GM12878 (cell line): Measurements from ENCODE around the gene AHNAK. TPM values are rescaled to one million over a fixed set of nuclear protein-coding genes. Genes with fewer than 3 reads are reported as not detected.

Experiments
- ATAC-seq: fragments of 200-7000 bp; cut with Tn5 transposase; 3 replicates; pipeline ENCODE4 v1.9.1; 2020; ENCODE audit warnings: mild to moderate bottlenecking, moderate library complexity
- BruUV-seq: library from RNA; stranded (reverse); fragments of 400-500 nt; replicated peaks from 2 replicates; lab custom pipeline; 2021; lab: Mats Ljungman, UMichigan
- CTCF ChIA-PET: fragments of 300-600 bp; sonication (Branson Sonifier 250); formaldehyde crosslinking; extraction: SDS; loops from one replicate; lab custom pipeline; 2021; ENCODE audit warnings: inconsistent platforms; lab: Yijun Ruan, JAX
- POLR2A ChIA-PET: fragments of 350-600 bp; formaldehyde crosslinking; extraction: SDS; loops from one replicate; lab custom pipeline; 2021; ENCODE audit warnings: inconsistent platforms; lab: Charles Lee
- RAD21 ChIA-PET: fragments of 300-600 bp; sonication (Branson Sonifier 250); formaldehyde crosslinking; loops from one replicate; lab custom pipeline; 2023; ENCODE audit warnings: antibody characterized with exemption; ENCODE audit not compliant: unreplicated experiment; lab: Charles Lee
- SMC1A ChIA-PET: fragments of 300-600 bp; sonication (Branson Sonifier 250); formaldehyde crosslinking; loops from one replicate; lab custom pipeline; 2023; ENCODE audit not compliant: unreplicated experiment, uncharacterized antibody; lab: Charles Lee
- DNase-seq: peaks from one replicate; pipeline ENCODE4 v3.0.0-alpha.2; 2011; ENCODE audit warnings: low read depth, low spot score
- FAIRE-seq: peaks from 3 replicates; lab custom pipeline; 2011; peaks lifted over from hg19 to GRCh38; lab: Jason Lieb, UNC
- H2AFZ ChIP-seq: 2 replicates; pipeline ENCODE4 v1.6.0; 2011; ENCODE audit warnings: low read depth, low read length, control low read depth; ENCODE audit not compliant: control insufficient read depth
- H3K27ac ChIP-seq: 2 replicates; pipeline ENCODE4 v1.5.1; 2011; ENCODE audit warnings: control low read depth; ENCODE audit not compliant: control insufficient read depth, insufficient read depth
- H3K27me3 ChIP-seq, 2 experiments: replicated peaks in 1 of 2; 2 replicates each; pipeline versions ENCODE4 v1.6.0 to v1.6.1; 2011; ENCODE audit warnings: low read length in 1 of 2; ENCODE audit not compliant: control insufficient read depth in 2 of 2, insufficient read depth in 2 of 2
- H3K36me3 ChIP-seq, 2 experiments: 2 replicates each; pipeline ENCODE4 v1.5.1; 2011; ENCODE audit warnings: low read length in 1 of 2; ENCODE audit not compliant: control insufficient read depth in 2 of 2, insufficient read depth in 2 of 2
- H3K4me1 ChIP-seq: 2 replicates; pipeline ENCODE4 v1.6.1; 2011; ENCODE audit warnings: mild to moderate bottlenecking, low read length, moderate library complexity, mixed read lengths; ENCODE audit not compliant: control insufficient read depth, insufficient read depth
- H3K4me2 ChIP-seq: 2 replicates; pipeline ENCODE4 v1.6.0; 2011; ENCODE audit warnings: control low read depth; ENCODE audit not compliant: control insufficient read depth, insufficient read depth
- H3K4me3 ChIP-seq: fragments of 200-600 bp; sonication (generic); 2 replicates; pipeline ENCODE4 v1.5.1; 2016
- H3K79me2 ChIP-seq: 2 replicates; pipeline ENCODE4 v1.6.0; 2011; ENCODE audit warnings: low read length; ENCODE audit not compliant: control insufficient read depth, insufficient read depth
- H3K9ac ChIP-seq: 2 replicates; pipeline ENCODE4 v1.8.0; 2011; ENCODE audit warnings: low read length, control low read depth, mixed read lengths; ENCODE audit not compliant: control insufficient read depth, insufficient read depth
- H3K9me3 ChIP-seq: replicated peaks from 3 replicates; pipeline ENCODE4 v1.5.1; 2011; ENCODE audit warnings: mild to moderate bottlenecking, low read length; ENCODE audit not compliant: control insufficient read depth, insufficient read depth
- H4K20me1 ChIP-seq: 2 replicates; pipeline ENCODE4 v1.6.0; 2011; ENCODE audit not compliant: control insufficient read depth, insufficient read depth
- HDAC2 ChIP-seq: fragments of 200-600 bp; sonication (generic); IDR thresholded peaks from 2 replicates; pipeline ENCODE4 v1.6.1; 2017
- IRF4 ChIP-seq: IDR thresholded peaks from 2 replicates; pipeline ENCODE4 v1.6.1; 2011; ENCODE audit warnings: low read depth, low read length
- MTA2 ChIP-seq: fragments of 450-650 bp; IDR thresholded peaks from 2 replicates; pipeline ENCODE4 v1.6.1; 2016; ENCODE audit warnings: low read depth, mild to moderate bottlenecking, moderate library complexity
- NR2F1 ChIP-seq: fragments of 450-650 bp; conservative IDR thresholded peaks from 2 replicates; pipeline ENCODE4 v1.6.1; 2017; ENCODE audit warnings: mild to moderate bottlenecking
- RBBP5 ChIP-seq: fragments of 200-600 bp; sonication (generic); conservative IDR thresholded peaks from 2 replicates; pipeline ENCODE4 v1.6.1; 2016
- RELA ChIP-seq: fragments of 450-650 bp; IDR thresholded peaks from 2 replicates; pipeline ENCODE4 v1.8.0; 2014; ENCODE audit warnings: borderline replicate concordance; ENCODE audit not compliant: partially characterized antibody
- REST ChIP-seq: IDR thresholded peaks from 2 replicates; pipeline ENCODE4 v1.6.1; 2012; ENCODE audit warnings: mild to moderate bottlenecking, low read depth, low read length
- SREBF1 ChIP-seq: IDR thresholded peaks from 2 replicates; pipeline ENCODE4 v1.6.1; 2012; ENCODE audit warnings: mild to moderate bottlenecking, low read length
- TAF1 ChIP-seq: IDR thresholded peaks from 2 replicates; pipeline ENCODE4 v1.6.1; 2011; ENCODE audit warnings: mild to moderate bottlenecking, low read depth, low read length, borderline replicate concordance
- TCF3 ChIP-seq: IDR thresholded peaks from 2 replicates; pipeline ENCODE4 v1.6.1; 2012; ENCODE audit warnings: low read depth, mild to moderate bottlenecking, low read length, borderline replicate concordance; ENCODE audit not compliant: insufficient read depth
- TCF7 ChIP-seq: IDR thresholded peaks from 2 replicates; pipeline ENCODE4 v1.6.1; 2014; ENCODE audit warnings: antibody characterized with exemption, borderline replicate concordance
- WGBS: methylation state at CpG from one replicate; pipeline ENCODE4 v1.1.6; 2016; ENCODE audit warnings: low lambda C conversion rate; ENCODE audit not compliant: insufficient replicate concordance, insufficient coverage; ENCODE audit errors: missing lambda C conversion rate; 5-methylcytosine and 5-hydroxymethylcytosine counted together
- in situ Hi-C: fragments of 300-500 bp; cut with MboI; formaldehyde crosslinking; loops from 9 replicates; pipeline ENCODE4 v1.14.3; 2018; ENCODE audit warnings: mixed read lengths
- intact Hi-C: fragments of 100-400 bp; cut with micrococcal nuclease; formaldehyde crosslinking; loops from one replicate; pipeline ENCODE4 v1.14.2; 2022; ENCODE audit not compliant: unreplicated experiment
- polyA plus RNA-seq, 11 experiments: library from polyadenylated mRNA; depleted of rRNA in 4 of 11; unstranded in 6 of 11; stranded (reverse) in 5 of 11; fragments of >200 nt; fragmentation: Nextera tagmentation in 4 of 11; fragmentation: Illumina TruSeq in 1 of 11; extraction: Ambion mirVana in 4 of 11; extraction: Trizol in 1 of 11; gene quantifications; 1 replicate in 1 of 11; 2 replicates in 10 of 11; pipeline versions ENCODE4 v1.2.1 to v1.2.3, GENCODE V29; 2011 to 2016; ENCODE audit warnings: inconsistent platforms in 2 of 11, missing spikeins in 2 of 11, low read depth in 1 of 11
- total RNA-seq, 4 experiments: library from RNA; depleted of rRNA in 3 of 4; stranded (reverse); fragments of >200 nt in 3 of 4; fragmentation: Illumina TruSeq in 1 of 4; extraction: Trizol in 1 of 4; gene quantifications; 2 replicates each; pipeline versions ENCODE4 v1.2.1 to v1.2.3, GENCODE V29; 2013 to 2021
- TF ChIP-seq, protein P1 (sequence below): IDR thresholded peaks from 2 replicates; pipeline ENCODE4 v1.6.1; 2011; ENCODE audit warnings: borderline replicate concordance, low read depth, mild to moderate bottlenecking, moderate library complexity, mixed read lengths, low read length; ENCODE audit not compliant: insufficient read depth; ENCODE audit errors: extremely low read length
- TF ChIP-seq, protein P2 (sequence below): fragments of 450-650 bp; IDR thresholded peaks from 2 replicates; pipeline ENCODE4 v1.6.1; 2016; ENCODE audit warnings: mild to moderate bottlenecking, moderate library complexity, borderline replicate concordance
- TF ChIP-seq, protein P3 (sequence below): IDR thresholded peaks from 2 replicates; pipeline ENCODE4 v1.6.1; 2012; ENCODE audit warnings: low read length, inconsistent platforms

Gene AHNAK
- total and polyA plus RNA-seq, 10 of the 15 experiments (the other 5 are each of a cell fraction or from before 2014, with no cell fraction given), result 0.76 to 90.3 (median 19.4) TPM

- ChIA-PET RAD21 (interaction anchor here (1.1 kb wide), 1 partner anchor 10 kb away, joined by 3 read pairs; the partner anchor contains the start of gene TUT1), POLR2A (no interaction called here), CTCF (interaction anchor here (0.9 to 1.2 kb wide), 2 partner anchors 12 to 18 kb away, joined by 3 read pairs; no protein-coding TSS in a partner anchor), SMC1A (no interaction called here)
- DNase-seq, result no peak
- Histone ChIP-seq H3K36me3 (peaks cover 12 to 18% of the 10 kb centered on the region in 2 experiments; a peak in 3 of 4 replicates), H3K4me3 (no peak overlapping the region), H3K27ac (no peak overlapping the region), H3K27me3 (no peaks in the 10 kb centered on the region), H3K4me1 (no peaks in the 10 kb centered on the region), H3K9me3 (no peaks in the 10 kb centered on the region), H2AFZ (no peak overlapping the region), H4K20me1 (no peaks in the 10 kb centered on the region), H3K79me2 (no peaks in the 10 kb centered on the region), H3K4me2 (no peak overlapping the region), H3K9ac (no peak overlapping the region)
- 96% methylated on average over 18 of the region's 18 CpGs for WGBS
- BruUV-seq, result no TSS peak
- intact Hi-C loops, result no loop called here
- no peak for FAIRE-seq
- no peak for ATAC-seq
- in situ Hi-C loops, result no loop called here
- TF ChIP-seq, protein P1, sequence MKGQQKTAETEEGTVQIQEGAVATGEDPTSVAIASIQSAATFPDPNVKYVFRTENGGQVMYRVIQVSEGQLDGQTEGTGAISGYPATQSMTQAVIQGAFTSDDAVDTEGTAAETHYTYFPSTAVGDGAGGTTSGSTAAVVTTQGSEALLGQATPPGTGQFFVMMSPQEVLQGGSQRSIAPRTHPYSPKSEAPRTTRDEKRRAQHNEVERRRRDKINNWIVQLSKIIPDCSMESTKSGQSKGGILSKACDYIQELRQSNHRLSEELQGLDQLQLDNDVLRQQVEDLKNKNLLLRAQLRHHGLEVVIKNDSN, result no peak
- TF ChIP-seq, protein P2, sequence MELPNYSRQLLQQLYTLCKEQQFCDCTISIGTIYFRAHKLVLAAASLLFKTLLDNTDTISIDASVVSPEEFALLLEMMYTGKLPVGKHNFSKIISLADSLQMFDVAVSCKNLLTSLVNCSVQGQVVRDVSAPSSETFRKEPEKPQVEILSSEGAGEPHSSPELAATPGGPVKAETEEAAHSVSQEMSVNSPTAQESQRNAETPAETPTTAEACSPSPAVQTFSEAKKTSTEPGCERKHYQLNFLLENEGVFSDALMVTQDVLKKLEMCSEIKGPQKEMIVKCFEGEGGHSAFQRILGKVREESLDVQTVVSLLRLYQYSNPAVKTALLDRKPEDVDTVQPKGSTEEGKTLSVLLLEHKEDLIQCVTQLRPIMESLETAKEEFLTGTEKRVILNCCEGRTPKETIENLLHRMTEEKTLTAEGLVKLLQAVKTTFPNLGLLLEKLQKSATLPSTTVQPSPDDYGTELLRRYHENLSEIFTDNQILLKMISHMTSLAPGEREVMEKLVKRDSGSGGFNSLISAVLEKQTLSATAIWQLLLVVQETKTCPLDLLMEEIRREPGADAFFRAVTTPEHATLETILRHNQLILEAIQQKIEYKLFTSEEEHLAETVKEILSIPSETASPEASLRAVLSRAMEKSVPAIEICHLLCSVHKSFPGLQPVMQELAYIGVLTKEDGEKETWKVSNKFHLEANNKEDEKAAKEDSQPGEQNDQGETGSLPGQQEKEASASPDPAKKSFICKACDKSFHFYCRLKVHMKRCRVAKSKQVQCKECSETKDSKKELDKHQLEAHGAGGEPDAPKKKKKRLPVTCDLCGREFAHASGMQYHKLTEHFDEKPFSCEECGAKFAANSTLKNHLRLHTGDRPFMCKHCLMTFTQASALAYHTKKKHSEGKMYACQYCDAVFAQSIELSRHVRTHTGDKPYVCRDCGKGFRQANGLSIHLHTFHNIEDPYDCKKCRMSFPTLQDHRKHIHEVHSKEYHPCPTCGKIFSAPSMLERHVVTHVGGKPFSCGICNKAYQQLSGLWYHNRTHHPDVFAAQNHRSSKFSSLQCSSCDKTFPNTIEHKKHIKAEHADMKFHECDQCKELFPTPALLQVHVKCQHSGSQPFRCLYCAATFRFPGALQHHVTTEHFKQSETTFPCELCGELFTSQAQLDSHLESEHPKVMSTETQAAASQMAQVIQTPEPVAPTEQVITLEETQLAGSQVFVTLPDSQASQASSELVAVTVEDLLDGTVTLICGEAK, result no peak
- TF ChIP-seq SREBF1 (no peak), TAF1 (no peak), REST (no peak), NR2F1 (no peak), TCF7 (no peak), MTA2 (no peak), RBBP5 (no peak), TCF3 (no peak), HDAC2 (no peak), RELA (no peak), IRF4 (no peak)
- TF ChIP-seq, protein P3, sequence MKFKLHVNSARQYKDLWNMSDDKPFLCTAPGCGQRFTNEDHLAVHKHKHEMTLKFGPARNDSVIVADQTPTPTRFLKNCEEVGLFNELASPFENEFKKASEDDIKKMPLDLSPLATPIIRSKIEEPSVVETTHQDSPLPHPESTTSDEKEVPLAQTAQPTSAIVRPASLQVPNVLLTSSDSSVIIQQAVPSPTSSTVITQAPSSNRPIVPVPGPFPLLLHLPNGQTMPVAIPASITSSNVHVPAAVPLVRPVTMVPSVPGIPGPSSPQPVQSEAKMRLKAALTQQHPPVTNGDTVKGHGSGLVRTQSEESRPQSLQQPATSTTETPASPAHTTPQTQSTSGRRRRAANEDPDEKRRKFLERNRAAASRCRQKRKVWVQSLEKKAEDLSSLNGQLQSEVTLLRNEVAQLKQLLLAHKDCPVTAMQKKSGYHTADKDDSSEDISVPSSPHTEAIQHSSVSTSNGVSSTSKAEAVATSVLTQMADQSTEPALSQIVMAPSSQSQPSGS, result no peak
Measured at GRCh38 chr11:62580959-62581715, 34.5 kb upstream of the AHNAK start.
